Measurements from ENCODE around the gene LAT. TPM values are rescaled to one million over a fixed set of nuclear protein-coding genes. Genes with fewer than 3 reads are reported as not detected.
A peak's percentile ranks its signal among the peaks of the same experiment; 100 is the strongest.
"Not testable (repeated sequence)": the region's sequence is repeated elsewhere in the genome, so short reads cannot be mapped to it uniquely, and the experiment has no call there.

The LAT gene
- total RNA-seq (100 to 1,000 TPM; 352 to 353 TPM), polyA plus RNA-seq (100 to 1,000 TPM; 255 to 308 (median 288) TPM), total RNA-seq (7.7 to 47.9 (median 9.2) reads per million in 6 experiments)

GRCh38 chr16:28984619-28985135 lies at the start of gene LAT:
Gene LAT (plus strand): TSS chr16:28985052. CDS start chr16:28985418, 366 bp downstream.
- ATAC-seq: peak; percentile 74 to 80
- Mint-ChIP-seq H3K36me3 (peaks cover 8 to 70% (median 43%) of the 10 kb centered on the region in 3 donors), H3K4me1 (peaks cover 37 to 57% (median 52%) of the 10 kb centered on the region in 4 donors)

DNA sequence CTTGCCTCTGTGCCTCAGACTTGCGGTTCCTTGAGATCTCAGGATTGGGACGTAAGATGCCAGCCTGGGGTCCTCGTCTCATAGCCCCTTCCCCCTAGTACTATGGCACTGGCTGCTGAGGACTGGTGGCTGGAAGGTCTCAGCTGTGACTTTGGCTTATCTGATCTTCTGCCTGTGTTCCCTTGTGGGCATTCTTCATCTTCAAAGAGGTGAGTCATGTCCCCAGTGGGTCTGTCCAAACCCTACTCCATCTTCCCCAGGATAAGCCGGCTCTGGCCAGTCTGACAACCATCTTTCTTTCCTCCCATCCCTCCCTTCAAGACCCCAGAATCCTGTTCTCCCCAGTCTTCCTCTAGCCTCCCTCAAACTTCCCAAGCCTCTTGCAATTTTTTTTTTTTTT lies 49.5 kb upstream of the LAT start:
- POLR2A ChIA-PET: interaction anchor here (0.6 kb wide), 1 partner anchor 8 kb away, joined by 4 read pairs; no protein-coding TSS in a partner anchor
- Mint-ChIP-seq H3K4me3 (peak overlapping the region in 3 of 10 donors; percentile 2 to 36 (median 18)), H3K9me3 (no peaks in the 10 kb centered on the region), H3K27ac (peak overlapping the region in 4 of 10 donors; percentile 45 to 72 (median 58)), H3K36me3 (no peaks in the 10 kb centered on the region), H3K4me1 (peaks cover 23 to 51% (median 32%) of the 10 kb centered on the region in 4 donors), H3K27me3 (no peaks in the 10 kb centered on the region)
- ATAC-seq: no peak
- no peak for DNase-seq

More at GRCh38 chr16:28984619-28985135, at the start of gene LAT:
- H3K9me3 Mint-ChIP-seq: peaks cover 0 to 10% (median 2%) of the 10 kb centered on the region in 9 donors
- H3K4me3 Mint-ChIP-seq: peak within 1 kb of the TSS; percentile 93 to 100 (median 98)
- peak; percentile 69 to 88 (median 78) for DNase-seq
- peak within 1 kb of the TSS; percentile 93 to 100 (median 98) for H3K27ac Mint-ChIP-seq
- POLR2A ChIA-PET: interaction anchor here (0.7 to 18.9 kb wide), 9 partner anchors 9 to 161 kb away, joined by 3 to 494 read pairs (median 7); partner anchors contain the start of genes NFATC2IP and SPNS1
- no peaks in the 10 kb centered on the region for H3K27me3 Mint-ChIP-seq

DNA sequence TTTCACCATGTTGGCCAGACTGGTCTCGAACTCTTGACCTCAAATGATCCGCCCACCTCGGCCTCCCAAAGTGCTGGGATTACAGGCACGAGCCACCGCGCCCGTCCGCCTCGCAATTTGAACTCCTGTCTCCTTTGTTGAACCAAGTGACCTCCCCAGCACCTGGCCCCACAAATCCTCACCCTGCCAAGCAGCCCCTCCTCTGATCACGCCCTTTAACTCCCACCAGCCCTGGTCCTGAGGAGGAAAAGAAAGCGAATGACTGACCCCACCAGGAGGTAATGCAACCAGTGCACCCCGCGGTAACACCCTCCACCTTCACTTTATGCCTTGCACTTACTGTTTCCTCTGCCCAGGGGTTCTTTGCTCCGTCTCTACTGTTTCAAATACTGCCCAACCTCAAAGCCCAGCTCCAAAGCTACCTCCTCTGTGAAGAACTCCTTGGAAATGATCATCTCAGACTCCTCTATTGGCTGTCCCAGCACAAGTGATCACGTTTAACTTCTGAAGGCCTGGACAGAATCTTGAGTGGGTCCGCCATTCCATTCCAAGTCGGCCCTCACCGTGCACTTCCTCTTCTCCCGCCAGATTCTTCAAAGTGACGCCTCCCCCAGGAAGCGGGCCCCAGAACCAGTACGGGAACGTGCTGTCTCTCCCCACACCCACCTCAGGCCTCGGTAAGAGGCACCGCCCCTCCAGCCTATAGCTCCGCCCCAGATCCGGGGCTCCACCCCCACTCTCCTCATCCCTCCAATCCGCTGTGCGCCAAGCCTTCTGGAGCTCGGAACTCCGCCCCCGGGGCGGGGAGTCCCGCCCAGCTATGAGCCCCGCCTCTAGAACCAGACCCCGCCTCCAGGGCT lies 48.7 kb upstream of the LAT start:
- POLR2A ChIA-PET: interaction anchor here (0.6 to 1.3 kb wide), 3 partner anchors 9 to 14 kb away, joined by 3 to 4 read pairs (median 3); partner anchors contain the start of gene NFATC2IP
- H3K36me3 Mint-ChIP-seq: no peaks in the 10 kb centered on the region
- DNase-seq: peak; percentile 72 to 88 (median 82)

DNA sequence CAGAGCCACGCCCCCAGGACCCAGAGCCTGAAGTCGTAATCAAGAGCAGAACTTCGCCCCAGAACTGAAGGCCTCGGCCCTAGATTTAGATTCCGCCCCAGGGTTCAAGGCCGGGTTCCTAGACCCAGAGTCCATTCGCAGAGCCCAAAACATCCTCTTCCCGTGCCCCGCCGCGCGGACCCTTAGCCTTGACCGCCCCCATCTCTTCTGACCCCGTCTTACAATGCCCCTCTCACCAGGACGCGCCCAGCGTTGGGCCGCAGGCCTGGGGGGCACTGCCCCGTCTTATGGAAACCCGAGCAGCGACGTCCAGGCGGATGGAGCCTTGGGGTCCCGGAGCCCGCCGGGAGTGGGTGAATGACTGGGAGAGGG lies 48.1 kb upstream of the LAT start:
- no peaks in the 10 kb centered on the region for H3K9me3 Mint-ChIP-seq
- DNase-seq (no peak), ATAC-seq (no peak)
- H3K4me1 Mint-ChIP-seq: peaks cover 17 to 36% (median 23%) of the 10 kb centered on the region in 4 donors
- peak overlapping the region; percentile 61 to 88 (median 79) for H3K27ac Mint-ChIP-seq
- POLR2A ChIA-PET: interaction anchor here (0.7 to 1.3 kb wide), 2 partner anchors 11 to 14 kb away, joined by 3 read pairs; partner anchors contain the start of gene NFATC2IP
- H3K36me3 Mint-ChIP-seq: no peaks in the 10 kb centered on the region
- H3K4me3 Mint-ChIP-seq: peak overlapping the region; percentile 69 to 90 (median 75)
- H3K27me3 Mint-ChIP-seq: no peaks in the 10 kb centered on the region

More for the DNA sequence above, 48.7 kb upstream of the LAT start:
- peak; percentile 99 to 100 for ATAC-seq
- H3K4me3 Mint-ChIP-seq: peak overlapping the region; percentile 69 to 90 (median 75)
- peaks cover 17 to 42% (median 24%) of the 10 kb centered on the region in 4 donors for H3K4me1 Mint-ChIP-seq
- no peaks in the 10 kb centered on the region for H3K9me3 Mint-ChIP-seq
- peak overlapping the region; percentile 61 to 88 (median 79) for H3K27ac Mint-ChIP-seq
- H3K27me3 Mint-ChIP-seq: no peaks in the 10 kb centered on the region

DNA sequence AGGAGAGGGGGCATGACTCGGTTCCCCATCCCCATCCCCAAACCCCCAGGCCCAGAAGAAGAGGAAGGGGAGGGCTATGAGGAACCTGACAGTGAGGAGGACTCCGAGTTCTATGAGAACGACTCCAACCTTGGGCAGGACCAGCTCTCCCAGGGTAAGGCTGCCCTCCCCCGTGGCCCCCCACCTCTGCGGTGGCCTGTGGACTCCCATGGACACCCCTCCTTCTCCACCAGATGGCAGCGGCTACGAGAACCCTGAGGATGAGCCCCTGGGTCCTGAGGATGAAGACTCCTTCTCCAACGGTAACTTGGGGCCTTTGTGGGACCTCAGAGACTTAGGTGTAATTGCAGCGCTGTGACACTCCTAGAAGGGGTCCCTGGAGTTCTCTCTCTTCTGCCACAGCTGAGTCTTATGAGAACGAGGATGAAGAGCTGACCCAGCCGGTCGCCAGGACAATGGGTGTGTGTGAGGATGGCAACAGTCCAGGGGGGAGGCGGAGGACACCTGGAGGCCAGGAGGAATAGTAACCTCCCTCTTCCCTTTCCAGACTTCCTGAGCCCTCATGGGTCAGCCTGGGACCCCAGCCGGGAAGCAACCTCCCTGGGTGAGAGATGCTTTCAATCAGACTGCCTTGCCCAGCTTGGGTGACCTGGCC lies 47.5 kb upstream of the LAT start:
- POLR2A ChIA-PET: interaction anchor here (0.9 to 1.2 kb wide), 2 partner anchors 9 to 12 kb away, joined by 5 to 6 read pairs; partner anchors contain the start of gene RABEP2

GRCh38 chr16:28938721-28939120 lies 46.1 kb upstream of the LAT start:
- H3K27ac Mint-ChIP-seq: peak overlapping the region in 2 of 10 donors; percentile 7 to 60
- no peaks in the 10 kb centered on the region for H3K9me3 Mint-ChIP-seq
- no peaks in the 10 kb centered on the region for H3K36me3 Mint-ChIP-seq
- DNase-seq (no peak), ATAC-seq (no peak)
- peaks cover 16 to 27% (median 23%) of the 10 kb centered on the region in 4 donors for H3K4me1 Mint-ChIP-seq
- POLR2A ChIA-PET: interaction anchor here (0.7 kb wide), 1 partner anchor 39 kb away, joined by 4 read pairs; no protein-coding TSS in a partner anchor
- no peaks in the 10 kb centered on the region for H3K27me3 Mint-ChIP-seq
- H3K4me3 Mint-ChIP-seq: peak overlapping the region in 1 of 10 donors; percentile 0

More for the DNA sequence above, 47.5 kb upstream of the LAT start:
- DNase-seq (no peak), ATAC-seq (no peak)
- no peaks in the 10 kb centered on the region for H3K9me3 Mint-ChIP-seq
- no peaks in the 10 kb centered on the region for H3K36me3 Mint-ChIP-seq
- H3K4me1 Mint-ChIP-seq: peaks cover 17 to 33% (median 22%) of the 10 kb centered on the region in 4 donors
- peak overlapping the region in 2 of 10 donors; percentile 15 to 61 for H3K27ac Mint-ChIP-seq
- H3K4me3 Mint-ChIP-seq: no peak overlapping the region
- H3K27me3 Mint-ChIP-seq: no peaks in the 10 kb centered on the region

- not testable (repeated sequence) for H3K27ac Mint-ChIP-seq, H3K27me3 Mint-ChIP-seq, H3K9me3 Mint-ChIP-seq, DNase-seq, ATAC-seq, H3K36me3 Mint-ChIP-seq, H3K4me3 Mint-ChIP-seq
- POLR2A ChIA-PET: interaction anchor here (0.6 kb wide), 1 partner anchor 10 kb away, joined by 4 read pairs; no protein-coding TSS in a partner anchor
- peaks cover 12 to 23% (median 22%) of the 10 kb centered on the region in 4 donors for H3K4me1 Mint-ChIP-seq
These were observed 45.0 kb upstream of the LAT start for GRCh38 chr16:28939825-28940224.

DNA sequence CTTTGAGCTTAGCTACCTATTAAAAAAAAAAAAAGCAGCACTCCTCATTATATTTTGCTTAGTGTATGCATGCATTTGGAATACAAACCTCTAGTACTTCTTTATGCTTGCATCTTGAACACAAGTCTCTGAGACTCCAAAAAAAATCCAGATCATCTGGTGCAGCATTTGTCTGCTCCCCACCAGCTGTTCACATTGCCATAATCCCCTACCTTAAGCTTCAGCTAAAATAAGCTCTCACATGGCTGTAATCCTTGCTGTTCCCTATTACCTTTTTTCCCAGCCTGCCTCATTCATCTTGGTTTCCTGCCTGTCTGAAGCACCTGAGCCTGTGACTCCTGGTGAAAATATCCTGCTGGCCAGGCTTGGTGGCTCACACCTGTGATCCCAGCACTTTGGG lies 41.6 kb upstream of the LAT start:
- no peaks in the 10 kb centered on the region for H3K27me3 Mint-ChIP-seq
- H3K9me3 Mint-ChIP-seq: no peaks in the 10 kb centered on the region
- ATAC-seq (no peak), DNase-seq (no peak)
- H3K36me3 Mint-ChIP-seq: no peaks in the 10 kb centered on the region
- no peak overlapping the region for H3K4me3 Mint-ChIP-seq
- POLR2A ChIA-PET: interaction anchor here (1.1 to 2.7 kb wide), 4 partner anchors 10 to 121 kb away, joined by 3 to 17 read pairs (median 6); partner anchors contain the start of genes ATXN2L, CD19 and RABEP2
- no peak overlapping the region for H3K27ac Mint-ChIP-seq
- H3K4me1 Mint-ChIP-seq: peaks cover 9 to 14% (median 12%) of the 10 kb centered on the region in 4 donors

DNA sequence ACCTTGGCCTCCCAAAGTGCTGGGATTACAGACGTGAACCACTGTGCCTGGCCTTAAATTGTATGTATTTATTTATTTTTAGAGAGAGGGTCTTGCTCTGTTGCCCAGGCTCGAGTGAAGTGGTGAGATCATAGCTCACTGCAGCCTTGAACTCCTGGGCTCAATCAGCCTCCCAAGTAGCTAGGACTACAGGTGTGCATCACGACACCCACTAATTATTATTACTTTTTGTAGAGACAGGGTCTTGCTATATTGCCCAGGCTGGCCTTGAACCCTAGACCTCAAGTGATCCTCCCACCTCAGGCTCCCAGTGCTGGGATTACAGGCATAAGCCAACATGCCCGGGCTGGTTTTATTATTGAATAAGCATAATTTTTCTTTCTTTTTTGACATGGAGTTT lies 38.2 kb upstream of the LAT start:
- Mint-ChIP-seq H3K36me3 (peaks cover 0 to 3% (median 0%) of the 10 kb centered on the region in 3 donors), H3K27me3 (no peaks in the 10 kb centered on the region), H3K27ac (no peak overlapping the region), H3K4me1 (peaks cover 16 to 26% (median 20%) of the 10 kb centered on the region in 4 donors), H3K9me3 (no peaks in the 10 kb centered on the region), H3K4me3 (no peak overlapping the region)
- ATAC-seq: no peak
- DNase-seq: no peak
- POLR2A ChIA-PET: interaction anchor here (1.8 kb wide), 1 partner anchor 22 kb away, joined by 5 read pairs; the partner anchor contains the start of gene RABEP2

- ATAC-seq: peak; percentile 95 to 96
- POLR2A ChIA-PET: interaction anchor here (0.6 to 2.3 kb wide), 11 partner anchors 10 to 128 kb away, joined by 3 to 20 read pairs (median 5); partner anchors contain the start of genes ATXN2L, LAT, RABEP2 and SPNS1
- Mint-ChIP-seq H3K9me3 (no peaks in the 10 kb centered on the region), H3K36me3 (peaks cover 0 to 29% (median 0%) of the 10 kb centered on the region in 3 donors), H3K27me3 (no peaks in the 10 kb centered on the region), H3K27ac (peak within 1 kb of the TSS; percentile 90 to 99 (median 94)), H3K4me1 (peaks cover 15 to 36% (median 31%) of the 10 kb centered on the region in 4 donors), H3K4me3 (peak within 1 kb of the TSS; percentile 87 to 100 (median 96))
- peak; percentile 97 to 100 (median 99) for DNase-seq
These were observed 34.0 kb upstream of the LAT start, which contains the start of gene NFATC2IP for GRCh38 chr16:28950648-28951409. Gene NFATC2IP (plus strand): TSS chr16:28950937. CDS start chr16:28951012, 75 bp downstream.

DNA sequence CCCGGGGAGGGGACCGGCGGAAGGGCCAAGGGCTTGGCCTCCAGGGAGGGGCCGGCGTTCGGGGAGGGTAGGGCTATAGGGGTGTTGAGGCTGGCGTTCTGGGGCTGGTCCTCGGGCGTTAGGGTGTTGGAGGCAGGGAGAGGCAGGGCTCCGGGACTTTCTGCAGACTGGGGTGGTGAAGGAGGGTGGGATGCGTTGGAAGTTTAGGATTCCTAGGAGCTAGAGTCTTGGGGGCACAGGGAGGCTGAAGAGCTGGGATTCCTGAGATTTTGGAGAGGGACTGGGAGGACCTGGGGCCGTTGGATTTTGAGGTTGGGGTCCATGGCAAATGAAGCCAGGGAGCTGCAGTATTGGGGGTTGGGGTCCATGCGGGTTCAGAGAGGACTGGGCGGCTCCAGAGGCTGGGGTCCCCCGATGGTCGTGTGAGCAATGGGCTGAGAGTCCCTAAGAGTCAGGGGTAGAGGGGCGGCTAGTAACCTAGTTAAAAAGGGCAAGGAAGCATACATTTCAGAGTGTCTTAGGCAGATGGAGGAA lies 33.4 kb upstream of the LAT start:
- Mint-ChIP-seq H3K36me3 (peaks cover 0 to 36% (median 2%) of the 10 kb centered on the region in 3 donors), H3K4me1 (peaks cover 15 to 37% (median 29%) of the 10 kb centered on the region in 4 donors), H3K27me3 (no peaks in the 10 kb centered on the region), H3K4me3 (peak overlapping the region; percentile 86 to 100 (median 92)), H3K27ac (peak overlapping the region; percentile 46 to 94 (median 86)), H3K9me3 (no peaks in the 10 kb centered on the region)
- DNase-seq: peak in 1 of 10 donors; percentile 6
- ATAC-seq: no peak
- POLR2A ChIA-PET: interaction anchor here (1.4 to 2.3 kb wide), 4 partner anchors 23 to 128 kb away, joined by 3 to 20 read pairs (median 8); partner anchors contain the start of genes ATXN2L and SPNS1
